GM12864 (cell line): ENCODE measurements around the gene PDE6B.
A peak's percentile ranks its signal among the peaks of the same experiment; 100 is the strongest.

ENCODE experiments used
- DNase-seq: peaks from one replicate; pipeline ENCODE4 v3.0.0-alpha.2; 2011; ENCODE audit warnings: low read depth
- H3K4me3 ChIP-seq: 2 replicates; pipeline ENCODE4 v1.5.1; 2011; ENCODE audit warnings: mild to moderate bottlenecking, low read depth, low read length, control low read depth
- TF ChIP-seq, protein P1 (sequence below): IDR thresholded peaks from 2 replicates; pipeline ENCODE4 v1.5.1; 2011; ENCODE audit warnings: low read depth, mild to moderate bottlenecking, moderate library complexity, low read length, control low read depth, inconsistent platforms; ENCODE audit errors: missing control alignments

The PDE6B gene

DNA sequence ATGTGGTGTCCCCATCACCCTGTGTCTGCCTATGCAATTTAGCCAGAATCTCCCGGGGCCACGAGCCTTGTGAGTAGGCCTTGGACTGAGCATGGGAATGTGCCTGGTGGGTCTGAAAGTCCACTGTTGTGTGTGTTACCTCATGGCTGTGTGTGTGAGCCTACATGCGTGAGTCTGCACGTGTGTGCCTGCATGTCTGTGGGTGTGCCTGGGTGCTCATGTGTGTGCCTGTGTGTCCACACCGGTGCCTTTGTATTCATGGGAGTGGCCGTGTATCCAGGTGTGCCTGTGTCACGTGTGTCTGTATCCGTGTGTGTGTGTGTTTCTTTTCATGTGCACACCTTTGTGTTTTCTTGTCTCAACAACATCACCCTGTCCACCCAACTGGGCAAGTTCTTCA, 34.5 kb downstream of the PDE6B start:
- H3K4me3 ChIP-seq = no peak overlapping the region
- no peak for DNase-seq
- TF ChIP-seq, protein P1, sequence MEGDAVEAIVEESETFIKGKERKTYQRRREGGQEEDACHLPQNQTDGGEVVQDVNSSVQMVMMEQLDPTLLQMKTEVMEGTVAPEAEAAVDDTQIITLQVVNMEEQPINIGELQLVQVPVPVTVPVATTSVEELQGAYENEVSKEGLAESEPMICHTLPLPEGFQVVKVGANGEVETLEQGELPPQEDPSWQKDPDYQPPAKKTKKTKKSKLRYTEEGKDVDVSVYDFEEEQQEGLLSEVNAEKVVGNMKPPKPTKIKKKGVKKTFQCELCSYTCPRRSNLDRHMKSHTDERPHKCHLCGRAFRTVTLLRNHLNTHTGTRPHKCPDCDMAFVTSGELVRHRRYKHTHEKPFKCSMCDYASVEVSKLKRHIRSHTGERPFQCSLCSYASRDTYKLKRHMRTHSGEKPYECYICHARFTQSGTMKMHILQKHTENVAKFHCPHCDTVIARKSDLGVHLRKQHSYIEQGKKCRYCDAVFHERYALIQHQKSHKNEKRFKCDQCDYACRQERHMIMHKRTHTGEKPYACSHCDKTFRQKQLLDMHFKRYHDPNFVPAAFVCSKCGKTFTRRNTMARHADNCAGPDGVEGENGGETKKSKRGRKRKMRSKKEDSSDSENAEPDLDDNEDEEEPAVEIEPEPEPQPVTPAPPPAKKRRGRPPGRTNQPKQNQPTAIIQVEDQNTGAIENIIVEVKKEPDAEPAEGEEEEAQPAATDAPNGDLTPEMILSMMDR = no peak

DNA sequence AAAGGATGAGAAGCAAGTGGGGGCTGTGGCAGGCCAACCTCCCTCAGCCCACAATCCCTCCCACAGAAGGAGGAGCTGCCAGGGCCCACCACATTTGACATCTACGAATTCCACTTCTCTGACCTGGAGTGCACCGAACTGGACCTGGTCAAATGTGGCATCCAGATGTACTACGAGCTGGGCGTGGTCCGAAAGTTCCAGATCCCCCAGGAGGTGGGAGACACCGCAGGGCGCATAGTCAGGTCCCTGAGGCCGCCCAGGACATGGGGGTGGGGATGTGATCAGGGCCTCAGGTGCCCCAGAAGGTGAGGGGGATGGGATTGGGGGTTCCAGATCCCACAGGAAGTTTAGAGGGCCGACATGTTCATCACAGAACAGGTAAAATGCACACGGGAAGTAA, 35.0 kb downstream of the PDE6B start:
- TF ChIP-seq, protein P1 = no peak
- no peak overlapping the region for H3K4me3 ChIP-seq
- DNase-seq = no peak

DNA sequence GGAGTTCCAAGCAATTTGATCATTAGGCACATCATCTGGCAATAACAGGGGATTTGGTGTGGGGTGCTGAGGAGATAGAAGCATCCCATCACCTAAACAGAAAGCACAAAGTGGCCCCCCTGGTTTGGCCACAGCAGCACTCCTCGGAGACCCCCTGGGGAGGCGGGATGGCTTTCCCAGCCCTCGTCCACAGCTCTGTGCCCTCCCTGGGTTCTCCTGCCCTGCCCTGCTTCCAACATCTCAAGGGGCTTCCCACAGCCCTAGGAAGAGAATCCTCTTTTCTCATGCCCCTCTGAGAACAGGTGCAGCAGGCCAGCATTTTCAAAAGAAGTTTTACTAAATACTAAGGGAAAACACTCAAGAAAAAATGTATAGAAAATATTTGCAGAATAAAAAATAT, 35.9 kb downstream of the PDE6B start:
- no peak overlapping the region for H3K4me3 ChIP-seq
- TF ChIP-seq, protein P1 = no peak
- no peak for DNase-seq

DNA sequence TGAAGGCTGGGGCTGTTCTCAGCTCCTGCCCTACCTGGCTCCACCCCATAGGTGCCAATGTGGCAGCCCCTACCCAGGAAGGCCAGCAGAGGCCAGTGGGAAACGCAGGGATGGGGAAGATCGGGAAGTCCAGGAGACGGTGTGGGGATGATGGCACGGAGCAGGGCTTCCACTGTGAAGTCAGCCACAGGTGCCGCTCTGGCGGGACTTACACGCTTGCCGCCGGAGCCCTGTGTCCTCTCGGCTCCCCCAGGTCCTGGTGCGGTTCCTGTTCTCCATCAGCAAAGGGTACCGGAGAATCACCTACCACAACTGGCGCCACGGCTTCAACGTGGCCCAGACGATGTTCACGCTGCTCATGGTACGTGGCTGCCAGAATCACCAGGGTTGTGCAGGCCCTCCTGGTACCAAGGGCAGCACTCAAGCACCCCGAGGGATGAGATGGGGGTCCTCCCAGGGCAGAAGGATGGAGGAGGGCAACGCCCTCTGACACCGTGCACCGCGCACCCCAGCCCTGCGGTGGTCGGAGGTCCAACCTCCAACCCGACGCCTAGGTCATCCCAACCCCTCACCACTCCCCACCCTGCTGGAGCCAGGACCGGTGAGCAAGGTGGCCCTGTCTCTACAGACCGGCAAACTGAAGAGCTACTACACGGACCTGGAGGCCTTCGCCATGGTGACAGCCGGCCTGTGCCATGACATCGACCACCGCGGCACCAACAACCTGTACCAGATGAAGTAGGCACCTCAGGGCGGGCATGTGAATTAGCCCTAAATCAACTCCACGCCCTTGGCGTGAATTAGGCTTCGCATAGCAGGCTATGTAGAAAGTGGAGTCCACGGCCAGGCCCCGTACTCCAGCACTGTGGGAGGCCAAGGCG, 36.7 kb downstream of the PDE6B start:
- no peak for DNase-seq
- no peak overlapping the region for H3K4me3 ChIP-seq
- TF ChIP-seq, protein P1 = no peak

DNA sequence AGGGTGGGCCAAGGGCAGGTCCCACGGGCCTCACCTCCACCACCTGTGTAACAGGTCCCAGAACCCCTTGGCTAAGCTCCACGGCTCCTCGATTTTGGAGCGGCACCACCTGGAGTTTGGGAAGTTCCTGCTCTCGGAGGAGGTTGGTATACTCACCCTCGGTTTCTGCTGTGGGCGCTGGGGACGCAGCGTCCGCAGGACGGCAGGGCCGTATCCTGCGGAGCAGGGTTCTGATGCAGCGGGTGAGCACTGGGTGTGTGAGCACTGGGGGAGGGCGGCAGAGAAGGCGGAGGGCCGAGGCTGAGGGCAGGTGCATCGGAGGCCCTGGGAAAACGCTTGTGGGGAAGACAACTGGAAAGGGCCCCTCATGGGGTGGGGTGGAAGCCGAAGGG, 37.7 kb downstream of the PDE6B start:
- H3K4me3 ChIP-seq = peak overlapping the region; percentile 57
- no peak for DNase-seq
- TF ChIP-seq, protein P1 = no peak

DNA sequence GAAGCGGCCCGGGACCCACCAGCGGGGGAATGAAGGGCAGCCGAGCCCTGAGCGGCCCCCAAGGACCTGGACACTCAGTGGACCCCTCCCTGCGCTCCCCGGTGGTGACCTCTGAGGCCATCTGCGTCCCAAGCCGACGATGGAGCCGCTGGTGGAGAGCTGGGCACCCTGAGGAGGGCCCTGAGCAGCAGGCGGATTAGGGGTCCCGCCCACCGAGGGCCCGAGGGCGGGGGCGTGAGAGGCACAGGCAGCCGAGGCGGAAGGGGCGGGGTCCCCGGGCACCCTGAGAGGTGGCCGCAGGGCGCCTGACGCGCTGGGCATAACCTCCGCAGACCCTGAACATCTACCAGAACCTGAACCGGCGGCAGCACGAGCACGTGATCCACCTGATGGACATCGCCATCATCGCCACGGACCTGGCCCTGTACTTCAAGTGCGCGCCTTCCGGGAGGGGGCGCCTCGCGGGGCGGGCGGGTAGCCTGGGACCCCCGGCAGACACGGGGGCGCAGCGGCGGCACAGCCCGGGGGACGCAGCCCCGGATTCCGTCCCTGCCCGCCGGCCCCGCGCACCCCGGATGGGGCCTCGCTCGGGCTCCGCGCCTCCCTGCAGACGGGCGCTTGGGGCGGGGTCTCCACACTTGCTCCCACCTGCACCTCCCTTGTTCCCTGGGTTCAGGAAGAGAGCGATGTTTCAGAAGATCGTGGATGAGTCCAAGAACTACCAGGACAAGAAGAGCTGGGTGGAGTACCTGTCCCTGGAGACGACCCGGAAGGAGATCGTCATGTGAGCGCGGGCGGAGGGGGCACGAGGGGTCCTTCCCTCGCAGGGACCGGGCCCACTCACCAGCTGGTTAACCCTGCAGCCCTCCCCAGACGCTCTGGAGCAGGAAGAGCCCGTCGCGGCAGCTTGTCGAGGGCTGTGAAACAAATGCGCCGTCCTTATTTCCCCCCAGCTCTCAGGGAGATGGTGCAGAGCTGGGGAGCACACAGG, 38.4 kb downstream of the PDE6B start:
- H3K4me3 ChIP-seq = peak overlapping the region; percentile 57
- no peak for DNase-seq
- TF ChIP-seq, protein P1 = peak; percentile 7
